CD14-positive monocyte (primary cell): ENCODE data around the gene MYRF. TPM values are rescaled to one million over a fixed set of nuclear protein-coding genes. Genes with fewer than 3 reads are reported as not detected.

Experiments
- DNase-seq, 3 donors: peaks; one replicate each; pipeline ENCODE4 v3.0.0-alpha.2; 2011 to 2022
- H2AFZ ChIP-seq: 2 replicates; pipeline ENCODE4 v1.6.0; 2012; ENCODE audit warnings: mild to moderate bottlenecking, low read depth, low read length, inconsistent platforms; ENCODE audit not compliant: insufficient read depth, poor library complexity, severe bottlenecking
- H3K27ac ChIP-seq, 2 donors: 1 replicate in 1 of 2; 2 replicates in 1 of 2; pipeline ENCODE4 v1.5.1; 2012 to 2013; ENCODE audit warnings: low read length in 2 of 2, control low read depth in 1 of 2, inconsistent platforms in 1 of 2, low read depth in 1 of 2, mild to moderate bottlenecking in 1 of 2
- H3K27me3 ChIP-seq, 2 donors: one replicate each; pipeline versions ENCODE4 v1.6.0 to v1.6.1; 2011 to 2013; ENCODE audit warnings: low read length in 2 of 2; ENCODE audit not compliant: control insufficient read depth in 2 of 2, insufficient read depth in 2 of 2
- H3K36me3 ChIP-seq, 2 donors: replicated peaks in 1 of 2; 1 replicate in 1 of 2; 2 replicates in 1 of 2; pipeline versions ENCODE4 v1.5.1 to v1.6.1; 2012 to 2013; ENCODE audit warnings: low read length in 2 of 2, control low read depth in 1 of 2, inconsistent platforms in 1 of 2, mild to moderate bottlenecking in 1 of 2; ENCODE audit not compliant: insufficient read depth in 2 of 2, control insufficient read depth in 1 of 2
- H3K4me1 ChIP-seq, 2 donors: 1 replicate in 1 of 2; 2 replicates in 1 of 2; pipeline versions ENCODE4 v1.5.1 to v1.6.1; 2012 to 2013; ENCODE audit warnings: low read length in 2 of 2, control low read depth in 1 of 2, inconsistent platforms in 1 of 2, mild to moderate bottlenecking in 1 of 2, moderate library complexity in 1 of 2; ENCODE audit not compliant: insufficient read depth in 2 of 2, control insufficient read depth in 1 of 2
- H3K4me2 ChIP-seq: replicated peaks from 2 replicates; pipeline ENCODE3; 2012; ENCODE audit warnings: low read length, moderate library complexity, mild to moderate bottlenecking; ENCODE audit not compliant: poor library complexity, severe bottlenecking; ENCODE audit errors: extremely low read depth
- H3K4me3 ChIP-seq, 3 experiments: fragments of 200-600 bp in 1 of 3; sonication (generic) in 1 of 3; replicated peaks in 1 of 3; 1 replicate in 2 of 3; 2 replicates in 1 of 3; pipeline ENCODE4 v1.5.1; 2011 to 2013; ENCODE audit warnings: low read length in 3 of 3, mild to moderate bottlenecking in 3 of 3, control low read depth in 2 of 3, low read depth in 2 of 3, inconsistent platforms in 1 of 3, moderate library complexity in 1 of 3
- H3K79me2 ChIP-seq: 2 replicates; pipeline ENCODE4 v1.6.0; 2012; ENCODE audit warnings: mild to moderate bottlenecking, control low read depth, inconsistent platforms, low read length, moderate library complexity; ENCODE audit not compliant: insufficient read depth
- H3K9ac ChIP-seq: 2 replicates; pipeline ENCODE4 v1.6.0; 2017; ENCODE audit warnings: low read length, mild to moderate bottlenecking; ENCODE audit not compliant: insufficient read depth, poor library complexity, severe bottlenecking
- H3K9me3 ChIP-seq, 2 donors: replicated peaks in 1 of 2; 1 replicate in 1 of 2; 2 replicates in 1 of 2; pipeline versions ENCODE4 v1.5.1 to v1.6.1; 2012 to 2013; ENCODE audit warnings: low read length in 2 of 2, control low read depth in 1 of 2; ENCODE audit not compliant: control insufficient read depth in 1 of 2, insufficient read depth in 1 of 2
- H4K20me1 ChIP-seq: 2 replicates; pipeline ENCODE4 v1.6.0; 2012; ENCODE audit warnings: mild to moderate bottlenecking, low read length, control low read depth, moderate library complexity; ENCODE audit not compliant: insufficient read depth
- H3K27ac Mint-ChIP-seq, 7 donors: one replicate each; pipeline ENCODE4 v1.8.0; 2020; ENCODE audit warnings: mild to moderate bottlenecking in 7 of 7, mixed read lengths in 7 of 7, moderate library complexity in 6 of 7, inconsistent platforms in 2 of 7
- H3K27me3 Mint-ChIP-seq, 3 donors: one replicate each; pipeline ENCODE4 v1.8.0; 2021 to 2022; ENCODE audit warnings: low read depth in 3 of 3, mild to moderate bottlenecking in 3 of 3, mixed read lengths in 3 of 3, moderate library complexity in 3 of 3, inconsistent platforms in 1 of 3
- H3K36me3 Mint-ChIP-seq, 2 donors: one replicate each; pipeline ENCODE4 v1.8.0; 2020; ENCODE audit warnings: mixed read lengths in 2 of 2, inconsistent platforms in 1 of 2, mild to moderate bottlenecking in 1 of 2
- H3K4me1 Mint-ChIP-seq: one replicate; pipeline ENCODE4 v1.8.0; 2020; ENCODE audit warnings: mild to moderate bottlenecking, mixed read lengths
- H3K4me3 Mint-ChIP-seq, 2 donors: one replicate each; pipeline ENCODE4 v1.8.0; 2020; ENCODE audit warnings: mild to moderate bottlenecking in 2 of 2, mixed read lengths in 2 of 2, moderate library complexity in 1 of 2
- H3K9me3 Mint-ChIP-seq, 7 donors: one replicate each; pipeline ENCODE4 v1.8.0; 2020 to 2022; ENCODE audit warnings: mixed read lengths in 7 of 7, mild to moderate bottlenecking in 6 of 7, moderate library complexity in 6 of 7, inconsistent platforms in 2 of 7
- WGBS: methylation state at CpG from one replicate; pipeline ENCODE4 v1.1.5; 2013; ENCODE audit warnings: missing lambda C conversion rate; ENCODE audit not compliant: insufficient coverage; 5-methylcytosine and 5-hydroxymethylcytosine counted together
- intact Hi-C, 2 donors: fragments of 100-400 bp; cut with micrococcal nuclease; formaldehyde crosslinking; loops; one replicate each; pipeline versions ENCODE4 v1.15.0 to v1.15.1; 2023
- polyA plus RNA-seq, 3 donors: library from polyadenylated mRNA; depleted of rRNA in 1 of 3; unstranded in 2 of 3; stranded (reverse) in 1 of 3; fragments of 300-500 nt in 2 of 3; fragments of >200 nt in 1 of 3; fragmentation: Illumina TruSeq in 2 of 3; gene quantifications; 1 replicate in 2 of 3; 2 replicates in 1 of 3; pipeline ENCODE4 v1.2.3, GENCODE V29; 2012 to 2021
- TF ChIP-seq, protein P1 (sequence below): fragments of 200-600 bp; IDR thresholded peaks from one replicate; pipeline ENCODE4 v1.8.0; 2022; ENCODE audit warnings: antibody characterized with exemption, mild to moderate bottlenecking

Gene MYRF
- polyA plus RNA-seq, 3 donors = 0.18 to 0.19 TPM; not detected in 1

DNA sequence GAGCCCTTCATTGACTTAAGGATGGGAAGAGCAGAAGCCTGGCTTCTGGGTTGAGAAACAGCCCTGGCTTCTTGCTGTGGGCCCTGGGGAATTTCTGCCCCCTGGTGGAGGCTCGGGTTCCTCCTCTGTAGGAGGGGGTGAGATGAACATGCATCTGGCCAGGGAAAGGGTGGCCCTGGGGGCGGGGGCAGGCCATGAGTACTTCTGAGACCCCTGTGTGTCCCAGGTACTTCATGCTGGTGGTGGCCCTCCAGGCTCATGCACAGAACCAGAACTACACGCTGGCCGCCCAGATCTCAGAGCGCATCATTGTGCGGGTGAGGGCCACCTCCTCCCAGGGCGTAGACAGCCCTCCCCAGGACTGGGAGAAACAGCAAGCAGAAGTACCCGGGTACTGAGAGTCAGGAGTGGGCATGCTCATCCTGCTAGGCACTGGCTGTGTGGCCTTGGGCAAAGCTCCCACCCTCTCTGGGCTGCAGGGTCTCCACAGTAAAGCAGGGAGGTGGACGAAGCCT lies 24.2 kb downstream of the MYRF start:
- intact Hi-C loops = no loop called here
- TF ChIP-seq, protein P1, sequence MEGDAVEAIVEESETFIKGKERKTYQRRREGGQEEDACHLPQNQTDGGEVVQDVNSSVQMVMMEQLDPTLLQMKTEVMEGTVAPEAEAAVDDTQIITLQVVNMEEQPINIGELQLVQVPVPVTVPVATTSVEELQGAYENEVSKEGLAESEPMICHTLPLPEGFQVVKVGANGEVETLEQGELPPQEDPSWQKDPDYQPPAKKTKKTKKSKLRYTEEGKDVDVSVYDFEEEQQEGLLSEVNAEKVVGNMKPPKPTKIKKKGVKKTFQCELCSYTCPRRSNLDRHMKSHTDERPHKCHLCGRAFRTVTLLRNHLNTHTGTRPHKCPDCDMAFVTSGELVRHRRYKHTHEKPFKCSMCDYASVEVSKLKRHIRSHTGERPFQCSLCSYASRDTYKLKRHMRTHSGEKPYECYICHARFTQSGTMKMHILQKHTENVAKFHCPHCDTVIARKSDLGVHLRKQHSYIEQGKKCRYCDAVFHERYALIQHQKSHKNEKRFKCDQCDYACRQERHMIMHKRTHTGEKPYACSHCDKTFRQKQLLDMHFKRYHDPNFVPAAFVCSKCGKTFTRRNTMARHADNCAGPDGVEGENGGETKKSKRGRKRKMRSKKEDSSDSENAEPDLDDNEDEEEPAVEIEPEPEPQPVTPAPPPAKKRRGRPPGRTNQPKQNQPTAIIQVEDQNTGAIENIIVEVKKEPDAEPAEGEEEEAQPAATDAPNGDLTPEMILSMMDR = peak; percentile 90

GRCh38 chr11:61777234-61778090 lies 25.0 kb downstream of the MYRF start:
- peak overlapping the region; percentile 66 to 85 for H3K4me3 Mint-ChIP-seq
- Histone ChIP-seq H3K27me3 (peaks cover 0 to 8% of the 10 kb centered on the region in 2 donors), H3K79me2 (no peaks in the 10 kb centered on the region), H3K4me3 (peak overlapping the region; percentile 12 to 67 (median 30)), H2AFZ (peak overlapping the region; percentile 69), H3K36me3 (no peaks in the 10 kb centered on the region), H3K9me3 (no peaks in the 10 kb centered on the region), H3K9ac (peak overlapping the region; percentile 10), H3K27ac (no peak overlapping the region), H3K4me2 (peak overlapping the region; percentile 75), H3K4me1 (peaks cover 14 to 24% of the 10 kb centered on the region in 2 donors), H4K20me1 (no peaks in the 10 kb centered on the region)
- DNase-seq = peak in 1 of 3 donors; percentile 29
- intact Hi-C loops = no loop called here
- 19% methylated on average over 47 of the region's 67 CpGs for WGBS
- H3K36me3 Mint-ChIP-seq = no peaks in the 10 kb centered on the region
- H3K4me1 Mint-ChIP-seq = peaks cover 19% of the 10 kb centered on the region
- peak overlapping the region in 1 of 7 donors; percentile 25 for H3K27ac Mint-ChIP-seq
- TF ChIP-seq, protein P1 = no peak
- peaks cover 0 to 3% (median 0%) of the 10 kb centered on the region in 7 donors for H3K9me3 Mint-ChIP-seq
- H3K27me3 Mint-ChIP-seq = peaks cover 14 to 29% (median 22%) of the 10 kb centered on the region in 3 donors

More for the DNA sequence above, 24.2 kb downstream of the MYRF start:
- H3K27me3 Mint-ChIP-seq = peaks cover 14 to 29% (median 22%) of the 10 kb centered on the region in 3 donors
- DNase-seq = peak; percentile 41 to 56 (median 43)
- H3K4me3 Mint-ChIP-seq = peak overlapping the region; percentile 20 to 85
- no peaks in the 10 kb centered on the region for H4K20me1 ChIP-seq
- H3K4me1 Mint-ChIP-seq = peaks cover 22% of the 10 kb centered on the region
- no peaks in the 10 kb centered on the region for H3K79me2 ChIP-seq
- no peaks in the 10 kb centered on the region for H3K36me3 ChIP-seq
- WGBS = 64% methylated on average over 7 of the region's 9 CpGs
- H3K27me3 ChIP-seq = peaks cover 0 to 8% of the 10 kb centered on the region in 2 donors
- H3K4me1 ChIP-seq = peaks cover 18 to 30% of the 10 kb centered on the region in 2 donors
- H3K27ac Mint-ChIP-seq = no peak overlapping the region
- peak overlapping the region; percentile 69 for H2AFZ ChIP-seq
- H3K4me3 ChIP-seq = peak overlapping the region in 1 of 3 experiments; percentile 67
- H3K27ac ChIP-seq = no peak overlapping the region
- H3K9me3 Mint-ChIP-seq = peaks cover 0 to 3% (median 0%) of the 10 kb centered on the region in 7 donors
- H3K9me3 ChIP-seq = no peaks in the 10 kb centered on the region
- peak overlapping the region; percentile 10 for H3K9ac ChIP-seq
- H3K4me2 ChIP-seq = peak overlapping the region; percentile 75
- H3K36me3 Mint-ChIP-seq = no peaks in the 10 kb centered on the region
